Caco-2 (cell line): ENCODE results near the gene ERC2. TPM values are rescaled to one million over a fixed set of nuclear protein-coding genes. Genes with fewer than 3 reads are reported as not detected.

Experiments used
- BruUV-seq: library from RNA; stranded (reverse); fragments of 400-500 nt; replicated peaks from 2 replicates; lab custom pipeline; 2021; lab: Mats Ljungman, UMichigan
- CTCF ChIA-PET: fragments of 300-600 bp; sonication (Branson Sonifier 250); formaldehyde crosslinking; loops from one replicate; lab custom pipeline; 2022; ENCODE audit warnings: antibody characterized with exemption; lab: Charles Lee
- POLR2A ChIA-PET: fragments of 300-600 bp; sonication (Branson Sonifier 250); formaldehyde crosslinking; loops from one replicate; lab custom pipeline; 2022; ENCODE audit warnings: antibody characterized with exemption; lab: Charles Lee
- DNase-seq, 2 experiments: peaks; one replicate each; pipeline versions ENCODE4 v3.0.0 to v3.0.0-alpha.2; 2020 to 2022
- H3K27me3 ChIP-seq: replicated peaks from 2 replicates; pipeline ENCODE4 v1.6.0; 2011; ENCODE audit warnings: low read length; ENCODE audit not compliant: control insufficient read depth, insufficient read depth
- H3K36me3 ChIP-seq: 2 replicates; pipeline ENCODE4 v1.5.1; 2011; ENCODE audit warnings: low read length; ENCODE audit not compliant: control insufficient read depth, insufficient read depth
- H3K4me1 ChIP-seq: fragments of 250-450 bp; sonication (Bioruptor Pico); 2 replicates; pipeline ENCODE4 v1.5.1; 2020; ENCODE audit warnings: mild to moderate bottlenecking
- H3K4me3 ChIP-seq: 2 replicates; pipeline ENCODE4 v1.5.1; 2011; ENCODE audit warnings: low read depth, mild to moderate bottlenecking, control low read depth, low read length
- H3K9me3 ChIP-seq: fragments of 250-450 bp; sonication (Bioruptor Pico); 2 replicates; pipeline ENCODE4 v1.5.1; 2020; ENCODE audit warnings: mild to moderate bottlenecking, moderate library complexity
- H3K27ac Mint-ChIP-seq: one replicate; pipeline ENCODE4 v1.8.0; 2022; ENCODE audit warnings: mixed read lengths; ENCODE audit not compliant: unreplicated experiment
- H3K27me3 Mint-ChIP-seq: one replicate; pipeline ENCODE4 v1.8.0; 2022; ENCODE audit warnings: mixed read lengths; ENCODE audit not compliant: insufficient read depth, unreplicated experiment
- H3K36me3 Mint-ChIP-seq: one replicate; pipeline ENCODE4 v1.8.0; 2022; ENCODE audit warnings: mild to moderate bottlenecking, mixed read lengths; ENCODE audit not compliant: insufficient read depth, unreplicated experiment
- H3K4me1 Mint-ChIP-seq: one replicate; pipeline ENCODE4 v1.8.0; 2022; ENCODE audit warnings: low read depth, mixed read lengths; ENCODE audit not compliant: unreplicated experiment
- H3K4me3 Mint-ChIP-seq: one replicate; pipeline ENCODE4 v1.8.0; 2022; ENCODE audit warnings: mild to moderate bottlenecking, moderate library complexity, mixed read lengths; ENCODE audit not compliant: unreplicated experiment
- H3K9me3 Mint-ChIP-seq: one replicate; pipeline ENCODE4 v1.8.0; 2022; ENCODE audit warnings: mixed read lengths; ENCODE audit not compliant: unreplicated experiment
- CTCF ChIP-seq, 2 experiments: fragments of 200-600 bp in 1 of 2; IDR thresholded peaks; 1 replicate in 1 of 2; 2 replicates in 1 of 2; pipeline versions ENCODE4 v1.5.1 to v1.8.0; 2011 to 2022; ENCODE audit warnings: antibody characterized with exemption in 1 of 2, control low read depth in 1 of 2, inconsistent platforms in 1 of 2, low read depth in 1 of 2, low read length in 1 of 2, mild to moderate bottlenecking in 1 of 2, moderate library complexity in 1 of 2; ENCODE audit not compliant: insufficient read depth in 1 of 2, severe bottlenecking in 1 of 2, unreplicated experiment in 1 of 2
- intact Hi-C: fragments of 100-400 bp; cut with micrococcal nuclease; formaldehyde crosslinking; loops from one replicate; pipeline ENCODE4 v1.10.0; 2022; ENCODE audit not compliant: unreplicated experiment
- total RNA-seq: library from RNA; stranded (reverse); gene quantifications from 2 replicates; pipeline ENCODE4 v1.2.3, GENCODE V29; 2022

The ERC2 gene
- total RNA-seq, 1 experiment from 2014 or later: 0.54 TPM

- ChIA-PET POLR2A (no interaction called here), CTCF (no interaction called here)
- Mint-ChIP-seq H3K4me3 (no peak overlapping the region), H3K27ac (no peak overlapping the region), H3K9me3 (no peaks in the 10 kb centered on the region), H3K36me3 (no peaks in the 10 kb centered on the region), H3K27me3 (no peaks in the 10 kb centered on the region), H3K4me1 (no peaks in the 10 kb centered on the region)
- H3K4me1 ChIP-seq: no peaks in the 10 kb centered on the region
- no peaks in the 10 kb centered on the region for H3K9me3 ChIP-seq
- BruUV-seq: no TSS peak
- intact Hi-C loops: no loop called here
- H3K27me3 ChIP-seq: no peaks in the 10 kb centered on the region
- H3K36me3 ChIP-seq: no peaks in the 10 kb centered on the region
- TF ChIP-seq CTCF (IDR thresholded peaks at IDR 0.05; ENCODE audit: insufficient read depth in 1 of 2, low read depth in 1 of 2, low read length in 1 of 2, severe bottlenecking in 1 of 2, unreplicated experiment in 1 of 2): no peak
- H3K4me3 ChIP-seq: no peak overlapping the region
- DNase-seq: no peak
Observed at GRCh38 chr3:55984626-55985025, 483.6 kb downstream of the ERC2 start.

GRCh38 chr3:55978953-55979352 lies 489.3 kb downstream of the ERC2 start:
- BruUV-seq: no TSS peak
- no peak for DNase-seq
- Histone ChIP-seq H3K36me3 (no peaks in the 10 kb centered on the region), H3K4me1 (no peaks in the 10 kb centered on the region), H3K4me3 (no peak overlapping the region), H3K9me3 (no peaks in the 10 kb centered on the region), H3K27me3 (no peaks in the 10 kb centered on the region)
- Mint-ChIP-seq H3K27ac (no peak overlapping the region), H3K36me3 (no peaks in the 10 kb centered on the region), H3K27me3 (no peaks in the 10 kb centered on the region), H3K4me1 (no peaks in the 10 kb centered on the region), H3K4me3 (no peak overlapping the region), H3K9me3 (no peaks in the 10 kb centered on the region)
- intact Hi-C loops: no loop called here
- ChIA-PET POLR2A (no interaction called here), CTCF (no interaction called here)
- no peak for TF ChIP-seq CTCF (IDR thresholded peaks at IDR 0.05; ENCODE audit: insufficient read depth in 1 of 2, low read depth in 1 of 2, low read length in 1 of 2, severe bottlenecking in 1 of 2, unreplicated experiment in 1 of 2)

GRCh38 chr3:55974421-55975165 lies 493.7 kb downstream of the ERC2 start:
- no peaks in the 10 kb centered on the region for H3K4me1 ChIP-seq
- TF ChIP-seq CTCF (IDR thresholded peaks at IDR 0.05; ENCODE audit: insufficient read depth in 1 of 2, low read depth in 1 of 2, low read length in 1 of 2, severe bottlenecking in 1 of 2, unreplicated experiment in 1 of 2): no peak
- intact Hi-C loops: no loop called here
- no peaks in the 10 kb centered on the region for H3K36me3 ChIP-seq
- ChIA-PET CTCF (no interaction called here), POLR2A (no interaction called here)
- Mint-ChIP-seq H3K36me3 (no peaks in the 10 kb centered on the region), H3K27ac (no peak overlapping the region), H3K9me3 (no peaks in the 10 kb centered on the region), H3K27me3 (no peaks in the 10 kb centered on the region), H3K4me1 (no peaks in the 10 kb centered on the region), H3K4me3 (no peak overlapping the region)
- no TSS peak for BruUV-seq
- no peaks in the 10 kb centered on the region for H3K9me3 ChIP-seq
- no peak for DNase-seq
- H3K27me3 ChIP-seq: no peaks in the 10 kb centered on the region
- H3K4me3 ChIP-seq: no peak overlapping the region
